Type B pancreatic cell (in vitro differentiated cells): ENCODE measurements around the gene VAMP8. TPM values are rescaled to one million over a fixed set of nuclear protein-coding genes. Genes with fewer than 3 reads are reported as not detected.
A peak's percentile ranks its signal among the peaks of the same experiment; 100 is the strongest.
"Not testable (repeated sequence)": the region's sequence is repeated elsewhere in the genome, so short reads cannot be mapped to it uniquely, and the experiment has no call there.

Experiments used
- DNase-seq: peaks from one replicate; pipeline ENCODE4 v3.0.0; 2021; ENCODE audit warnings: mixed read lengths; ENCODE audit not compliant: unreplicated experiment; ENCODE audit errors: extremely low spot score
- H3K27ac Mint-ChIP-seq: 2 replicates; pipeline ENCODE4 v1.8.0; 2021; ENCODE audit warnings: mild to moderate bottlenecking, mixed read lengths
- H3K27me3 Mint-ChIP-seq: 2 replicates; pipeline ENCODE4 v1.8.0; 2021; ENCODE audit warnings: mixed read lengths
- H3K36me3 Mint-ChIP-seq: 2 replicates; pipeline ENCODE4 v1.8.0; 2021; ENCODE audit warnings: mixed read lengths
- H3K4me1 Mint-ChIP-seq: one replicate; pipeline ENCODE4 v1.8.0; 2021; ENCODE audit warnings: mixed read lengths; ENCODE audit not compliant: unreplicated experiment
- H3K4me3 Mint-ChIP-seq: 2 replicates; pipeline ENCODE4 v1.8.0; 2021; ENCODE audit warnings: mild to moderate bottlenecking, mixed read lengths
- H3K9me3 Mint-ChIP-seq: 2 replicates; pipeline ENCODE4 v1.8.0; 2021; ENCODE audit warnings: mixed read lengths
- total RNA-seq: library from RNA; stranded (reverse); gene quantifications from 2 replicates; pipeline ENCODE4 v1.2.1, GENCODE V29; 2021; ENCODE audit warnings: low replicate concordance
- TF ChIP-seq, protein P1 (sequence below): fragments of 200-600 bp; sonication (generic); conservative IDR thresholded peaks from 2 replicates; pipeline ENCODE4 v1.5.0; 2021; ENCODE audit warnings: antibody characterized with exemption, mild to moderate bottlenecking

Gene VAMP8
- total RNA-seq, 1 donor from 2014 or later = 62.8 TPM

DNA sequence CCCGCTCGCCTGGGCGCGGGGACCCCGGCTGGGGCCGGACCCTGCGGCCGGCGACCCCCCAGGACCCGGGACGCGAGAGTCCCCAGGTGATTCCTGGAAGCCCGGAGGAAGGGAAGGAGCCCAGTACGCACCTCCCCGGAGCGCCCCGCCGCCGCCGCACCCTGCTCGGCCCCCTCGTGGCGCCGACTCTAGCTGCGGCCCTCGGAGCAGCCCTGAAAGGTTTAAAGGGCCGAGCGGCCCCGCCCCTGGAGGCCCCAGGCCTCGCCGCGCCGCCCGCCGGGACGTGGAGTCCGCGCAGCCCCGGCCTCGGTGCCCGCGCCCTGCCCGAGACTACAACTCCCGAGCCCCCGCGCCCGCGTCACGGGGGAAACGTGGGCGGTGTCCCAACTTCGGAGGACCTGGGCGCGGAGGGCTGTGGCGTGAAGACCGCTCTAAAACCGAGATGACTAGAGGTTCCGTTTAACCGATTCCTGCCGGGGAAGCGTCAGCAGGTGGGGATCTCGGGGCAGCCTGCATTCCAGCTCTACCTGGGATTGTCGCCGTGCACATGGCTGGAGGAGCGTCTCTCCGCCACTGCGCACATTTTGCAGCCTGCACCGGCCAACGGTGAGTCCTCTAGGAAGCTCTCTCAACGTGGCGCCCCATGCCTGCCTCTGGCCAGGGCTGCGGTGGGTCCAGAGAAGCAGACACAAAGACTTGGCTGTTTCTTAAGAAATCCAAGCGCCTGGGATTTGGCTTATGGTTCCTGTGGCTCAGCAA, 25.3 kb downstream of the VAMP8 start, which contains the start of gene TMEM150A:
TSS of gene TMEM150A (minus strand) at position 223 of the 759 bp plus-strand sequence. CDS start 750 bp downstream, outside the sequence.
- H3K4me3 Mint-ChIP-seq = peak within 1 kb of the TSS; percentile 90
- peaks cover 25% of the 10 kb centered on the region for H3K4me1 Mint-ChIP-seq
- no peaks in the 10 kb centered on the region for H3K36me3 Mint-ChIP-seq
- H3K27ac Mint-ChIP-seq = peak within 1 kb of the TSS; percentile 81
- TF ChIP-seq, protein P1, sequence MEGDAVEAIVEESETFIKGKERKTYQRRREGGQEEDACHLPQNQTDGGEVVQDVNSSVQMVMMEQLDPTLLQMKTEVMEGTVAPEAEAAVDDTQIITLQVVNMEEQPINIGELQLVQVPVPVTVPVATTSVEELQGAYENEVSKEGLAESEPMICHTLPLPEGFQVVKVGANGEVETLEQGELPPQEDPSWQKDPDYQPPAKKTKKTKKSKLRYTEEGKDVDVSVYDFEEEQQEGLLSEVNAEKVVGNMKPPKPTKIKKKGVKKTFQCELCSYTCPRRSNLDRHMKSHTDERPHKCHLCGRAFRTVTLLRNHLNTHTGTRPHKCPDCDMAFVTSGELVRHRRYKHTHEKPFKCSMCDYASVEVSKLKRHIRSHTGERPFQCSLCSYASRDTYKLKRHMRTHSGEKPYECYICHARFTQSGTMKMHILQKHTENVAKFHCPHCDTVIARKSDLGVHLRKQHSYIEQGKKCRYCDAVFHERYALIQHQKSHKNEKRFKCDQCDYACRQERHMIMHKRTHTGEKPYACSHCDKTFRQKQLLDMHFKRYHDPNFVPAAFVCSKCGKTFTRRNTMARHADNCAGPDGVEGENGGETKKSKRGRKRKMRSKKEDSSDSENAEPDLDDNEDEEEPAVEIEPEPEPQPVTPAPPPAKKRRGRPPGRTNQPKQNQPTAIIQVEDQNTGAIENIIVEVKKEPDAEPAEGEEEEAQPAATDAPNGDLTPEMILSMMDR = peak; percentile 66
- H3K9me3 Mint-ChIP-seq = no peaks in the 10 kb centered on the region
- peak; percentile 93 for DNase-seq
- H3K27me3 Mint-ChIP-seq = no peaks in the 10 kb centered on the region

DNA sequence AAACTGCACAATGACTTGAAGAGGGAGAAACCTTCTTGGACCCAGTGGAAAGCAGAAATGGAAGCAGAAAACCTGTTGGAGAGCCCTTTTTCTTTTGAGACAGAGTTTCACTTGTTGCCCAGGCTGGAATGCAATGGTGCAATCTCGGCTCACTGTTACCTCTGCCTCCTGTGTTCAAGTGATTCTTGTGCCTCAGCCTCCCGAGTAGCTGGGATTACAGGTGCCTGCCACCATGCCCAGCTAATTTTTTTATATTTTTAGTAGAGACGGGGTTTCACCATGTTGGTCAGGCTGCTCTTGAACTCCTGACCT, 26.7 kb downstream of the VAMP8 start:
- peak overlapping the region; percentile 48 for H3K27ac Mint-ChIP-seq
- H3K4me3 Mint-ChIP-seq = peak overlapping the region; percentile 90
- H3K4me1 Mint-ChIP-seq = peaks cover 25% of the 10 kb centered on the region
- H3K9me3 Mint-ChIP-seq, H3K27me3 Mint-ChIP-seq, H3K36me3 Mint-ChIP-seq, DNase-seq: not testable (repeated sequence)

DNA sequence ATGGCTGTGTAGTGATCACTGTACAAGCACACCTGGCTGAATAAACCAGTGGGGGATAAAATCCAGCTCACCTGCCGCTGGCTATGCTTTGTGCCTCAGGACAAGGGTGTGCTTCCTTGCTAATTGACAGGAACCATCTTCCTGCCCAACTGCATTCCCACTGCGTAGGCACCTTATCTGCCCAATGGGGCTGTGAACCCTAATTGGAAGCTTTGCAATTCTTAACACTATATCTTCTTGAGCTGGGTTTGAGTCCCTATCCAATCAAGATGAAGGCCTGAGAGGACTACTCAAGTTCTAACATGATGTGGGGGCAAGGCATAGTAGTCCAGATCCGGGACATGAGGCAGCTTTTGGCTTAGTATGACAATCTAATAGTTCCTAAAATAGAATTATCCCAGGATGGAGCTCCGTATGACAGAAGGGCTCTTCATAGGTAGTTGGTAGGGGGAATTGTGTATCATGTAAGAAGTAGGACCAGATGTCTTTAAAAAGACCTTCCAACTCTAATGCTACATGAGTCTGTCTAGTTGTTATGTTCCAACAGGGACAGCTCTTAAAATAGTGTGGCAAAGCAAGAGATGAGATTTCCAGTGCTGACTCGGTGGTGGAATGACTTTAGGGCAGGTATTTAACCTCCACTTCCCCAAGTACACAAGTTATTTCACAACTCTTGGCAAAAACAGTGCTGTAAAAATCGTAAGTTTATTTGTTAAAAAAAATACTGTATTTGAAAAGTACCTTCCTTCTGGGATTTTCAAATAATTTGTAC, 27.4 kb downstream of the VAMP8 start:
- no peak for DNase-seq
- Mint-ChIP-seq H3K4me3 (peak overlapping the region; percentile 55), H3K27me3 (no peaks in the 10 kb centered on the region), H3K4me1 (peaks cover 25% of the 10 kb centered on the region), H3K9me3 (no peaks in the 10 kb centered on the region), H3K36me3 (peaks cover 11% of the 10 kb centered on the region), H3K27ac (peak overlapping the region; percentile 28)
- TF ChIP-seq, protein P1 = no peak

DNA sequence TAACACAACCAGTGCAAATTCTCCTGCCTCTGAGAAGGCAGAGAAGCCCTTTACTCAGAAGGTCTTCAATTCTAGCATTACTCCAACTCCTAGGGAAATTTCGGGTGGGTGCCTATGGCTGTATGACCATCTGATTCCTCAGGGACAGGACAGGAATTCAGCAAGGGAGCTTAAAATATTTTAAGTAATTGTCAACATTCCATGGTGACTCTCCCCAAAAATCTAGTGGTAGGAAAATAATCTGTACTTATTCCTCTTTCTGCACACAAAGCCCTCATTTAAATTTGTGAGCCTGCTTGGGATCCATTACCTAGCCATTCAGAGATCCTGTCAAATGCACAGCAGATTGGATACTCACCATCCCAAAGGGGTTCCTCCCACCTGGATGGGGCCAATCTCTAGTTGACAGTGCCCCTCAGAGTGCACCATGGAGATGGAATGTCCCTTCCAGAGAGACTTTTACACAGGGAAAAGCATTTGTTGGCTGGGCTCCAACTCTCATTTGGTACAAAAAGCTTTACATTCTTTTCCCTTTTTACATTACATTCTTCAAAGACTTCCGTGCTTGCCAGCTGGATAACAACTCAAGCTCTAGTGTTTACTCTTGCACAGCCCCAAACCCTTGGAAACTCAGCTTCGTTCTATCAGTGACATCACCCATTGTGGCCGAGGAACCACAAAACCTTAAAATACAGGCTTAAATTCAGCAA, 28.2 kb downstream of the VAMP8 start:
- Mint-ChIP-seq H3K36me3 (peaks cover 11% of the 10 kb centered on the region), H3K4me3 (peak overlapping the region; percentile 55), H3K27ac (peak overlapping the region; percentile 28), H3K4me1 (peaks cover 25% of the 10 kb centered on the region), H3K9me3 (no peaks in the 10 kb centered on the region), H3K27me3 (no peaks in the 10 kb centered on the region)
- TF ChIP-seq, protein P1 = no peak
- no peak for DNase-seq

DNA sequence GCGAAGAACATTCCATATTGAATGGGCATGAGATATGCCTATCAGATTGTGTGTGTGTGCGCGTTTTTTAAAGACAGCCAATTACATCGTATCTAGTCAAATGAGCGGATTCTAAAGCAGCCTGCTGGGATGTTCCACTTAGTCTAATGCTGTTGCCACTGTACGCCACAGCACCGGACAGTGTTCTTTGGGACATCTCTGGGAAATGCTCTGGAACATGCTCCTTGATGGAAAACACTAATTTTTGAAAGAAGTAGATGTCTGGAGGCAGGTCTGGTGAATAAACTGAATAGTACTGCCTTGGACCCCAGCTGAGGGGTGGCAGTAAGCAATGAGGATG, 28.7 kb downstream of the VAMP8 start:
- no peaks in the 10 kb centered on the region for H3K27me3 Mint-ChIP-seq
- H3K9me3 Mint-ChIP-seq = no peaks in the 10 kb centered on the region
- peak overlapping the region; percentile 24 for H3K4me3 Mint-ChIP-seq
- no peak for DNase-seq
- TF ChIP-seq, protein P1 = no peak
- peak overlapping the region; percentile 28 for H3K27ac Mint-ChIP-seq
- H3K36me3 Mint-ChIP-seq = peaks cover 11% of the 10 kb centered on the region
- H3K4me1 Mint-ChIP-seq = peaks cover 25% of the 10 kb centered on the region
